DMS53 treated with DMSO at 0.1 percent for 48 hours (cell line): ENCODE results near the gene MEGF6.

Experiments
- DNase-seq: peaks from one replicate; lab custom pipeline; 2025; ENCODE audit not compliant: unreplicated experiment; lab: John Stamatoyannopoulos, UW

The MEGF6 gene

DNA sequence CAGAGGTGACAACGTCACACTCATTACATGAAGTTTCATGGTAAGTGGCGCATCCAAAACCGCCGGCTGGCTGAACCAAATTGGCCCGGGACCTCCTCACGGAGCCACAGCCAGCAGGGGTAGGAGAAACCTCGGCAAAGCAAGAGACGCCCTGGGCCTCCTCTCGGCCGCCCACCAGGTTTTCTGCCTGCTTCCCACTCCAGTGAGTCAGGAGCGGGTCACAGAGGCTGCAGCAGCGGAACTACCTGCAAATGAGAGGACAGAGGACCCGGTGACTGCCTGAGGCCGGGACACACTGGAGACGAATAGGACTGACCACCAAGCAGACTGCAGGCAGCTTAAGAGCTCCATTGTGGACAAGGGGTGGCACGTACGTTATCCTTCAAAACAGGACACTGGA, 55.0 kb downstream of the MEGF6 start:
- DNase-seq, result no peak

DNA sequence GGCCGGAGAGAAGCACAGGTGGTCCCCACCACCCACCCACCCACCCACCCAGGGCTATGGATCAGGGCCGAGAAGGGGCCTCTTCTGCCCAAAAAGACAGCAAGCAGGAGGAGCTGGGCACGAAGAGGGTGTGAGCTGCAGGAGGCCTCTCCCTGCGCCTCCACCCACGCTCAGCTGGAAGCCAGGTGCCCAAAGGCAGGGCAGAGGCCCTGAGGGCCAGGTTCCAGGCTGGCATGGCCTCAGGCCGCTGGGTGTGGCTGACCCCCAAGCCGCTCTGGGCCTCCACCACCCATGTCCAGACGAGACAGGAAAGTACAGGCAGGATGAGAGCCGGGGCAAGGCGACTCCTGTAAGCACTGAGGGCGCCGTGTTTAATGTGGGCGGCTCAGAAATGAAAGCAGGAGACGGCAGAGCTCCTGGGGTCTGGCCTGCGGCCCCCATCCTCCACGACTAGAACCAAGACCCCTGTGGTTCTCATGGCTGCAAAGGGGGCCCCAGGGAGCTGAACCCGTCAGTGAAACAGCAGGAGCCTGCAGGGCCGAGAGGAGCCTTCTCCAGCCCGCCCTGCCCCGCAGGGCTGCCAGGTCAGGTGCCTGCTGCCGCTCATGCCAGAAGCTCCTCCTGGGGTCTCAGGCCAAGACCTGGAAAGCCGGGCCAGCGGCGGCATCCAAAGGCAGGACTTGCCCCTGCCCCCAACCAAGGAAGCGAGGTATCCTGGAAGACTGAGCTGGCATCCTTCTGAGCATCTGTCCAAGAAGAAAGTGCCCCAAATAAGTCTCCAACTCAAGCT, 56.0 kb downstream of the MEGF6 start:
- no peak for DNase-seq

DNA sequence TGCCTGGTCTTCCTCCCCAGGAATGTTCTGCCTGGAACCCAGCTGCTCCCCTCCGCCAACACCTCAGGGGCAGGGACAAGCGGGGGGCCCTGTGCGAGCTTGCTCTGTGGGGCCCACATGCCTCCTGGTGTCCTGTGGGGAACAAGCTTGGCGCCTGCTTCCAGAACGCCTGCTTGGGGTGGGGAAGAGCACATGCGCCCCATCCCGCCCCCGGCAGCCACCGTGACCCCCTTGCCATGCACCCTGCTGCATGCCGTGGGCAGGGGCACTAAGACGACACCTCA, 57.4 kb downstream of the MEGF6 start:
- no peak for DNase-seq

DNA sequence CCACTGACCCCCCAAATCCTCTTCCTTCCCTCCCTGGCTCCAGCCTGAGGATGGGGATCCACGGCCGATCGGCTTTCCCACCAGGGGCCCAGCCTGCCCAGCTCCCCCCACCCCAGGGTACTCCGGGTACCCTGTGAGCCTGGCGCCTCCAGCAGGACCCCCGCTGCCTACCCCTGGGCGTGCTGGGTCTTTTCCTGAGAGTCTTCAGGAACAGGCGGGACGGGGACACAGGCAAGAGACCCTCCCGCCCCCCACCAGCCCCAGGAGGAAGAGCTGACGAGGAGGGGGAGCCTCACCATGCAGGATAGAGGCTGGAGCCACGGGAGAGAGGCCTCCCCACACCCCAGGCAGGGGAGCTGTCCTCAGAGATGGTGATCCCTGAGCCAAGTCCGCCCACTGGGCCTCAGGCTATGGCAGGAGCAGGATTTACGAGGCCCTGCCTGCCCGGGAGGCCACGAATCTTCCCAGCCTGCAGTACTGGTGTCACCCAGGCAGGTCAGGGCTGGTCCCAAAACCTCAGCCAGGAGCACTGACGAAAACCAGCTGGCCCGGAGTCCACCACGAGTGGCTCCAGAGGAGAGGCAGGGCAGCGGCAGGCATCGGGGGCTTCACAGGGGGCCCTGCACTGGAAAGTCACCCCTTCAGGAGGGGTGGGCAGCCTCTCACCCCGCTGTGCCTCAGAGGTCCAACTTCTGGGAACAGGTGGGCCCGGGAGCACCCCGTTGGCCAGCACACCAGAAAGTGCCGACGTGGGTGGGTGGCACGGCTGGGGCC, 58.0 kb downstream of the MEGF6 start:
- no peak for DNase-seq

DNA sequence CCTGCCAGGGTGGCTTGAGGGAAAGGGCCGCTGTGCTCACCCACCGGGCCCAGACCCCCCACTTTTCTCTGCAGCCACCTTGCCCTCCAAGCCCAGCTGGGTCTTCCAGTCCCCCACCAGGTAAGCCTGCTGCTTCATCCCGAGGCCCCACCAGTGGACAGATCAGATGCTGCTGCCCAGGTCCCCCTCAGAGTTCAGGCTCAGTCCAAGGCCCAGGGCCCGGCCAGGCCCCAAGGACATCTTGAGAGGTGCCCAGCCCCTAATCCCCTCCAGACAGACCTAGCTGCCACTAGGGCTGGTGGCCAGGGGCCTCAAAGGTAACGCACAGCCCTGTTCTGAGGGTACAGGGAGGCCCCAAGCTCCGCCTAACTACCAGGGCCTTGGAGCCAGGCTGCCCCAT, 58.6 kb downstream of the MEGF6 start:
- no peak for DNase-seq

DNA sequence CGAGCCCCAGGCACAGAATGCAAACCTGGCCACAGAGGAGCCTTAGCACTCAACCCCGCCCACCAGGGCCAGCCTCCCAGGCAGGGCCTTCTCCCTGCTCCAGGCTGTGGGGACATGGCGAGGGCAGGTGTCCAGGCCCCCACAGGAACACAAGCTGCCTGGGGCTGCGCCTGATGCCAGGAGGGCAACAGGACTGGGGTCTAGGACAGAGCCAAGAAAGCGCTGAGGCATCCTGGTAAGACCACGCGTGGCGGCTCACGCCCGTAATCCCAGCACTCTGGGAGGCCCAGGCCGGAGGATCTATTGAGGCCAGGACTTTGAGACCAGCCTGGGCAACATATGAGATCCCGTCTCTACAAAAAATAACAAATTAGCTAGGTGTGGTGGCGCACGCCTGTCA, 59.1 kb downstream of the MEGF6 start:
- no peak for DNase-seq

DNA sequence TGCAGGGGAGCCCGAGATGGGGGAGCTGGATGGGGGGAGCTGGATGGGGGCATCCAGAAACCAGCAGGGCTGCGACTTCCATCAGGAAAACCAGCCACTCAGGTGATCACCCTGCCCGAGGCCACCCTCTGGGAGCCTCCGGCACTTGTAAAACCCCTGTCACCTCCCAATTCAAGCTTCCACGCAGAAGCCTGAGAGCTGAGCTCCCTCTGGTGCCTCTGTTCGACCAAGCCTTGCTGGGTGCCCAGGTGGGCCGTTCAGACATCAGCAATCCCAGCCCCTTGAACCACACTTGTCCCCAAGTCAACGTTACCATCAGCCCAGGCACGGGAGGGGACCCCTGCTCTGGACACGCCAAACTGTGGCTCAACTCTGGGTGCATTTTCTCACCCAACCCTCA, 59.6 kb downstream of the MEGF6 start:
- DNase-seq, result no peak

DNA sequence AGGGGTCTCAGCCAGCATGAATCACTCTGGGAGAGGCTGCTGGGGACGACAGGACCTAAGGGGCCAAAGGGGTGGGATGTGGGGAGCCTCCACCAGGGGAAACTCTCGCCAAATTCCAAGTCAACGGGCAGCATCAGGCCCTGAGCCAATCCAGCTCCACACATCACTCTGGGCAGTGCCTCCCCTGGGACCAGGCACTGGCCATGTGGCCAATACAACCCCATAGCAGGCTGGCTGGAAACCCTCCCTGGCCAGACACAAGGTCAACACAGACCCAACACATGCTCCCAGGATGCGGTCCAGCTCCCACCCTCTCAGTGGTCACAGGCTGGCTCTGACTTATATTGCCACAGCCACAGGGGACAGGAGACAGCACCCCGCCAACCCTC, 60.0 kb downstream of the MEGF6 start:
- no peak for DNase-seq

DNA sequence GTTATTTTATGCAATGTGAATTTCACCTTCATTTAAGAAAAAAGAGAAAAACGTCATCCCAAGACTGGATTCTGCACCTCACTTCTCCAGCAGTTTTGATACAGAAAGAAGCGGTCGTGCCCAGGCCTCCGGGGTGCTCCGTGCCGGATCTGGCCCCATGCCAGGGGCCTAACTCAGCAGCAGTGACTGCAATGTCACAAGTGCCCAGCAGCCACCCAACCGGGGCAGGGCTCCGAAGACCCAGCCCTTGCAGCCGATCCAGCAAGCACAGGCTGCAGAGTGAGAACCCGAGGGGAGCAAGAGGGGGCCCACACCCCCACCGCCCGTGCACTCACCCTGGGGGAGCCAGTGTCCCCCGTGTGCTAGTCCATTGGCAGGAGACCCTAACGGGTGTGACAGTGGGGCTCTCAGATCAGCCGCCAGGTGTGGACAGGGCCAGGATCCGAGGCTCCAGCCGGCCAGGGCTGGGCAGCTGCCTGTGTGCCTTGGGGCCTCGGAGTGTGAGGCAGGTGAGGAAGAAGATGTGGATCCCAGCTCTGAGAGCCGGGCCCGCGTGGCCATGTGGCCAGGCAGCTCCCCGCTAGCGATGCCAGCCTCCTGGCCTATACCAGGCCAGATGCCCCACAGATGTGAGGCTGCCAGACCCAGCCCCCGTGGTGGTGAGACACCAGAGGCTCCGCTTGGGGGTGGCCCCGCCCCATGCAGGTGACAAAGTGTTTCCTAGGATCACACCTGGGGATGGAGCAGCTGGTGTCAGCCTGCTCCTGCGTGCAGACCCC, 60.6 kb downstream of the MEGF6 start:
- no peak for DNase-seq

DNA sequence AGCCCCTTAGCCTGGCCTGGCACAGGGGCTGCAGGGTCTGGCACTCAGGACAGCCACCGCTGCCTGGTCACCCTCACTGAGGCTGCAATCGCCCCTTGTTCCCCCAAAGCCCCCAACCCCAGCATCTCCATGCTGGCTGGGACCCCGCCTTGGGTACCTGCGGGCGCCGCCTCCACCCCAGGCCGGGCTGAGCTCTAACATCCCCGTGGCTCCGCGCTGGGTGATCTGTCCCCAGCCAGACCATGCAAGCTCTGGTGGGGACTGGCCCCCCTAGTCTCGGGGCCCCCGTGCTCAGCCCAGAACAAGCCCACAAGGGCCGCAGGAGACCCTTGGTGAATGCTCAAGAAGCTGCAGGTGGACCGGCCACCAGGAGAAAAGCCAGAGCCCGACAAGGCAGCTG, 62.4 kb downstream of the MEGF6 start:
- no peak for DNase-seq

DNA sequence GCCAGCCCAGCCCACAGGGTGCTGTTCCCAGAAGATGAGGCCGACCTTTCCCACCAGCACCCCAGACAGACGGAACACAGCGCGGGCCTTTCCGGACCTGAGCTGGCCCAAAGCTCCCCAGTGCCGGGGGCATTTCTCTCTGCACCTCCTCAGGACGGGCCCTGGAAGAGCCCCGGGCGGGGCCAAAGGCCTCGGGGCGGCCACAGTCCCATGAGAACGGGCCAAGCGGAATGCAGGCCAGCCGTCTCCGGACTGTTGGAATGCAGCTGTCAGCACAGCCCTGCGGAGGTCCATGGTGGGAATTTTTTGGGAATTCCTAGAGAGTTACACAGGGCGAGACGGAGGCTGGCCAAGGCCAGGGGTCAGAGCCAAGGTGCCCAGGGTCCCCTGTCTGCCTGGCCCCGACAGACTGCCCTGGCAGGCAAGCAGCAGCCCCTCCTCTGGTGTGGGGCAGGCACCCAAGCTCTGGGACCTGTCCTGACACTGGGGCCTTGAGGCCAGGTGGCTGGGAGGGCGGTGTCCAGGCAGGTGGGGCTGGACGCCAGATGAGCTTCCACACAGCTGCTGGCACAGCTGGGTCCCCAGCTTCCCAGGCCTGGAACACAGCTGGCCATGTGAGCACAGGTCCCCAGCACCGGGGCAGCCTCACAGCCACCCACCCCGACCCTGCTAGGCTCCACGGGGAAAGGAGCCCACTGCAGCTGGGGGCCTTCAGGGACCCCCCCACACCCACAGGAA, 63.0 kb downstream of the MEGF6 start:
- DNase-seq, result no peak

DNA sequence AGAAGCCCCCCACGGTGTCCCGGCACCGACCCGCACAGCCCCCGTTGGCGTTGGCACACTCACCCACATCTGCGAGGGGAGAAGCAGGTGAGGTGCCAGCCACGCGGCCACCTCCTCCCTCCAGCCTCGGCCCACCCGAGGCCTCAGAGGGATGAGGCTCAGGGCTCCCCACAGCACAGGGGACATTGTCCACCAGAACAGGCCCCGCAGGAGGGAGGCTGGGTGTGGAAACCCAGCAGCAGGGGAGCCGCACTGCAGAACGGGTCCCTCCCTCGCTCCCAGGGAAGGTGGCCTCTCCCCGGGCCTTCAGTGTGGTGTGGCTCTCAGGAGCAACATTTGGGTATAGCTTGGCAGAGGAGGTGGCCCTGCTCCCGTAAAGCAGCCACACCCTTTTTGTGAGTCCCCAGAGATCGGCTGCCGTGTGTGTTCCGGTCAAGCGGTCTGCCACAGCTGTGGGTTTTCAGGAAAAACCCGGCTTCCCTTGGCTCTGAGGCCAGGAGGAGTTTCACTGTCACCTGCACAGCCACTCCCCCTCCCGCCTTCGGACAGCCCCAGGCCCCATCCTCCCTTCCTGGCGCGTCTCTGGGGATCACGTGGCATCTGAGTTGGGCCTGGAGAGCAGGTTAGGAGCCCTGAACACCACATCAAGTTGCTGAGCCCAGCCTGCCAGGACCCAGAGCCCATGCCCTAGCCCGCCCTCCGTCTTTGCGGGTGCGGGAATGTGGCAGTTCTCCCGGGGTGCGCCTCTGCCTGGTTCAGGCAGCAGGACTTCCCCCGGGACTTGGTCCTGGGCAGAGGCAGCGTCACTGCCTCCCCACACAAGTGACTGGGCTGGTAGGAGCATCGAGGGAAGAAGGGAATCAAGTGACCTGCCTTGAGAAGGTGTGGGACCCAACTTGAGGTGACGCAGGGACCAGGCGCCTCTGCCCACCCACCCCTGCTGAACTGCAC, 64.0 kb downstream of the MEGF6 start:
- DNase-seq, result no peak

DNA sequence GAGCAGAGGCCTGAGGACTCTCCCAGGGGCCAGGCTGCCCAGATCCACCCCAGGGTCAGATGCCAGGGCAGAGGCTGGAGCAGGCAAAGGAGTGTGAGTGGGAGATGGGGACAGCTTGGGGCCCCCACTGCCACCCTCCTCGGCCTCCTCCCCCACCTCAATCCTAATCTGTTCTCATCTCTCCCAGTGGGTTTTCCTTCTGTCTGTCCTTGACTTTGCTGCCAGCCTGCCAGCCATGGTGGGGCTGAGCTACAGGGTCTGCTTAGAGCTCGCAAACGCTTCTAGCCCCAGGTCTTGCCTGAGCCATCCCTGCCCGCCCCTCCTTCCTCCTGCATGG, 65.3 kb downstream of the MEGF6 start:
- no peak for DNase-seq

DNA sequence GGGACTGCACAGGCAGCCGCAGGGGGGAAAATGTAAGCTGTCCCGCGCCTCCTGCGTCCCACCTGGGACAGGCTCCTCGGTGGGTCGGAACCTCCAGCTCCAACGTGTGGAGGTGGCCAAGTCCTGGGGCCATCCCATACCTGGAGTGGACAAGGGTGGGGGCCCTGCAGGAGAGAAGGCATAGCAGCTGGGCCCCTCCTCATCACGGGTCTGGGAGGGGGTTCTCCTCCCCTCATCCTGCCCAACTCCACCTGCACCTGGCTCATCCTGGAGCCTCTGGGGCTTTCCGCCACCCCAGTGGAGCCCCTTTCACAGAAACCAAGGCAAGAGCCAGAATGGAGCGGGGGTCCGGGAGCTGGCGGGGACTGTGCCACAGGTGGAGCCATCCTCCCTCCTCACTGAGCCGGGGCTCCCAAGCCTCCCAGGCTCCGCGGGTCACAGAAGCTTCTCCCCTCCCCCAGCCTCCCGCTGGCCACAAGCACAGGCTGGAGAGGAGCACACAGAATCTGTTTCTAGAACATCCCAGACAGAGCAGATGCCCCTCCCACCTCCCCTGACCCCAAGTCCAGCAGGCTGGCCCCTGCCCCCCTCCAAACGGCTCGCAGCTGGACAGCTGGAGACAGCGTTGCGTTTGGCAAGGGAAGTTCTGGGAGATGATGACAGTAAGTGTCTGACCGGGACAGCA, 65.8 kb downstream of the MEGF6 start:
- DNase-seq, result no peak

DNA sequence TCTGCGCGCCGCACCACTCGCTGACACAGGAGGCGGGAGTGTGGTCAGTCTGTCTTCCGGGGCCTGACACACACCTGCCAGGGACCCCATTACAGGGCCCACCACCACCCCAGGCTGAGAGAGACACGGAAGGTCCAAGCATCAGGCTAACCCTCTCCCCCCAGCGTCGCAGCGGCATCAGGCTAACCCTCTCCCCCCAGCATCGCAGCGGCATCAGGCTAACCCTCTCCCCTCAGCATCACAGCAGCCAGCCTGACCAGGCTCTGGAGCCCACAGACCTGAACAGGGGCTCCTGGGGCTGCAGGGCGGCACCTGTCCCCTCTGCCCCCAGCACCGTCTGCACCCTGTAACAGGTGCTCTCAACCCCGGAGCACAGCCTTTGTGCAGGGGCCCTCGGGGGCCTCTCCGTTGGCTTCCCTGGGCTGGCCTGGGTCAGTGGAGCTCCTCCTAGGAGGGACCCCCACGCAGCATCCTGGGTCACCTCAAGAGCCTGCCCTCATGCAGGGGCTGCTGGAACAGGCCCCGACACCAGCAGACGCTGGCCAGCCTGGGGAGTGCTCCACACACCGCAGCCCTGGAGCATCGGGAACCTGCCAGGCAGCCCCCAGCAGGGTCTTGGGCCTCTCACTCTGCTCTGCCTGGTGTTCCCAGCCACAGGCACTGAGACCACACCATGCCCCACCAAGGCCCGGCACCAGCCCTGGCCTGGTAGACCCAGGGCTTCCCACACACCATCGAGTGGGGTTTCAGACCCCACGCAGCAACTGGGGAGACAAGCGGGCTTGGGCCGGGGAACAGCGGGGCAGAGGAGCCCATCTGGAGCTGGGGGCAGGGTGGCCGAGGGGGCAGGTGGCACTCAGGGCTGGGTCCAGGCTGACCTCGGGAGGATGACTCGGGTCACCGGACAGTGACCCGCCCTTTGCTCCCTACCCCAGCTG, 67.0 kb downstream of the MEGF6 start:
- DNase-seq, result no peak

DNA sequence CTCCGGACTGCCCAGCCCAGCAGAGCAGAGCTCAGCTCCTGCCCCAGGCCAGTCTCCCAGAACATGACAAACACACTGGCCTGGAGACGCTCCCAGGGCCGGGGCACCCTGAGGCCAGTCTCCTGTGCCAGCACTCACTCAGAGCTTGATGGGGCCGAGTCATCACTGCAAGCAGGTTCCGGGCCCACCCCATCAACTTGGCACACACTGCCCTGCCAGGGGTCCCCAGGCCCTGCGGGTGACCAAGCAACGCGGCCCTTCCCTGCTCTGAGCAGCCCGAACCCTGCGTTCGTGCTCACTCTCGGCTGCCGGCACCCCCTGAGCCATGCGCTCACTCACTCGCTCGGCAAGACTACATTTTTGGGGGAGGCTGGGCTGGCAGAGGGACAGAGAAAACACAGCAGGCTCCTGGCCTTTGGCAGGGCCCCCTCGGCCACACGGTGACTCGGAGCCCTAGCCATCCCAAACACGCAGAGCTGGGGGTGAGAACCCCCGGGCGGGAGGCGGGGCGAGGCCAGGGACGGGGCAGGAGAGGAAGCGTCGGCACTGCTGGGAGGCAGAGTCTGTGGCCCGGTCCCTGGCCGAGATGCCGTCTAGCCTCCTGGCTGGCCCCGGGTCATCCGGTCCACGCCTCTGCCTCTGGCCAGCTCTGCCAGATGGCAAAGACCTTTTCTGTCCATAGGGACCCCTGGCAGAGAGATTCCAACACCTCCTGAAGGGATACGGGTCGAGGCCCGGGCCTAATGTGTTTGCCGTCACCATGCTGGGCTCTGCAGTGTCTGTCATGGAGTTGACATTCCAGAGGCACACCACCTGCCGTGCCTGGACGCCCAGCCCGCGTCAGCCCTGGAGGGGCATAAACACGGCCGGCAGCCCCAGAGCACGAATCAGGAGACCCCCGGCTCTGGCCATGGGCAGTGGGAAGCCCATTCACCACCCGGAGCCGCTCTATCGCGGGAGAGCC, 68.0 kb downstream of the MEGF6 start:
- DNase-seq, result no peak

DNA sequence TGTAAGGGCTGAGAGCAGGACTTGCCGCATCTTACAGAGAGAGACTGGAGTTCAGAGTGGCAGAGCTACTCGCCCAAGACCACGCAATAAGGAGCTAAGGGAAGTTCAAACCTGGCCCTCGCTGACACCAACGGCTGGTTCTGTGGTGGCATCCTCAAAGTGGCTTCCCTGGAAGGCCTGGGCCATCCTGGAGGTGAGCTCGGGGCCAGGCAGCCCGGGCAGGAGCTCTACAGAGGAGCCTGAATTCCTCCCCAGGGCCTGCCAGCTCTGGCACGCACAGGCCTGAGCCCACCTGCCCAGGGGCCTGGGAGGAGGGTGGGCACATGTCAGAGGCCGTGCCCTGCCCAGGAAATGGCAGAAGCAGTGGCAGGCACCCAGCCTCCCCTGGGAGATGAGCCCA, 68.6 kb downstream of the MEGF6 start:
- no peak for DNase-seq

DNA sequence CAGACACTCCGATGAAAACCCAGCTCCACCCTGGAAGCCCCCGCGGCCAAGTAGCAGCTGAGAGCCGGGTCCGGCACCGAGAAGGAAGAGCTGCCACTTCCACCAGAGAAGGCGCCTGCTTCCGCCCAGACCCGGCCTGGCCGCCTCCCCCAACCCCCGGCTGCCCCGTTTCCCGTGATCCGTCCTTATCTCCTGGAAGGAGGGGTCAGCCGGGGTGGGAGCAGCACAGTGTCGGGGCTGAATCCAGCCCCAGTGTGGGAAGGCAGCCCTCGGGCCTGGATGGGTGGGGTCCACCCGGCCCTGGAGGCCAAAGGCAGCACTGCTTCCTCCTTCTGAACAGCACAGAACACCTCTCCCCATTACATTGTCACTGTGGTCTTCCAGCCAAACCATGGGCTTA, 69.4 kb downstream of the MEGF6 start:
- DNase-seq, result no peak
